IMR-90 (cell line): ENCODE data around the gene RELN. TPM values are rescaled to one million over a fixed set of nuclear protein-coding genes. Genes with fewer than 3 reads are reported as not detected.

Source experiments
- ATAC-seq: fragments of 200-7000 bp; cut with Tn5 transposase; 2 replicates; pipeline ENCODE4 v1.9.1; 2020; ENCODE audit warnings: low read depth, mild to moderate bottlenecking, moderate library complexity
- BruUV-seq: library from RNA; stranded (reverse); fragments of 400-500 nt; replicated peaks from 2 replicates; lab custom pipeline; 2021; lab: Mats Ljungman, UMichigan
- CTCF ChIA-PET: fragments of 300-600 bp; formaldehyde crosslinking; extraction: SDS; loops from one replicate; lab custom pipeline; 2021; ENCODE audit warnings: antibody characterized with exemption; lab: Yijun Ruan, JAX
- POLR2A ChIA-PET: fragments of 300-600 bp; sonication (Branson Sonifier 250); formaldehyde crosslinking; loops from one replicate; lab custom pipeline; 2022; ENCODE audit warnings: antibody characterized with exemption; ENCODE audit not compliant: unreplicated experiment; lab: Charles Lee
- DNase-seq: peaks from one replicate; pipeline ENCODE4 v3.0.0; 2013
- H2AFZ ChIP-seq: replicated peaks from 2 replicates; pipeline ENCODE3; 2013; ENCODE audit warnings: low read length, mild to moderate bottlenecking; ENCODE audit not compliant: poor library complexity
- H2AK5ac ChIP-seq: 2 replicates; pipeline ENCODE4 v1.6.1; 2013; ENCODE audit warnings: low read depth, low read length, inconsistent platforms
- H2AK9ac ChIP-seq: replicated peaks from 2 replicates; pipeline ENCODE3; 2013; ENCODE audit warnings: mild to moderate bottlenecking, low read depth, low read length, moderate library complexity; ENCODE audit not compliant: poor library complexity
- H2BK120ac ChIP-seq: 2 replicates; pipeline ENCODE4 v1.6.1; 2013; ENCODE audit warnings: low read depth, low read length, inconsistent platforms
- H2BK15ac ChIP-seq: 3 replicates; pipeline ENCODE4 v1.6.1; 2013; ENCODE audit warnings: low read depth, low read length, inconsistent platforms
- H2BK20ac ChIP-seq: 2 replicates; pipeline ENCODE4 v1.6.1; 2013; ENCODE audit warnings: low read depth, mild to moderate bottlenecking, inconsistent platforms, low read length, moderate library complexity
- H2BK5ac ChIP-seq: 2 replicates; pipeline ENCODE4 v1.6.1; 2013; ENCODE audit warnings: mild to moderate bottlenecking, low read depth, low read length, inconsistent platforms; ENCODE audit not compliant: poor library complexity, severe bottlenecking
- H3K14ac ChIP-seq: replicated peaks from 2 replicates; pipeline ENCODE4 v1.6.1; 2013; ENCODE audit warnings: low read depth, low read length, inconsistent platforms
- H3K18ac ChIP-seq: 2 replicates; pipeline ENCODE4 v1.6.1; 2013; ENCODE audit warnings: low read depth, low read length, control low read depth
- H3K23ac ChIP-seq: 2 replicates; pipeline ENCODE4 v1.6.1; 2013; ENCODE audit warnings: low read depth, low read length, inconsistent platforms
- H3K27ac ChIP-seq: 2 replicates; pipeline ENCODE4 v1.5.1; 2013; ENCODE audit warnings: mild to moderate bottlenecking, control low read depth, low read length; ENCODE audit not compliant: insufficient read depth
- H3K27me3 ChIP-seq: 2 replicates; pipeline ENCODE4 v1.6.1; 2013; ENCODE audit warnings: low read length; ENCODE audit not compliant: control insufficient read depth, insufficient read depth
- H3K36me3 ChIP-seq: 2 replicates; pipeline ENCODE4 v1.6.1; 2013; ENCODE audit warnings: low read length, mixed read lengths; ENCODE audit not compliant: control insufficient read depth, insufficient read depth
- H3K4ac ChIP-seq: 2 replicates; pipeline ENCODE4 v1.6.1; 2013; ENCODE audit warnings: low read depth, low read length, inconsistent platforms
- H3K4me1 ChIP-seq: 2 replicates; pipeline ENCODE4 v1.6.1; 2013; ENCODE audit warnings: low read length, mixed read lengths; ENCODE audit not compliant: control insufficient read depth, insufficient read depth
- H3K4me2 ChIP-seq: 2 replicates; pipeline ENCODE4 v1.6.1; 2013; ENCODE audit warnings: low read depth, mild to moderate bottlenecking, control low read depth, low read length, moderate library complexity
- H3K4me3 ChIP-seq: 2 replicates; pipeline ENCODE4 v1.5.1; 2013; ENCODE audit warnings: low read depth, mild to moderate bottlenecking, control low read depth, low read length, moderate library complexity; ENCODE audit not compliant: insufficient read depth
- H3K56ac ChIP-seq: 2 replicates; pipeline ENCODE4 v1.6.1; 2013; ENCODE audit warnings: low read length, inconsistent platforms; ENCODE audit not compliant: insufficient read depth; ENCODE audit errors: extremely low read depth
- H3K79me1 ChIP-seq, 2 experiments: 2 replicates each; pipeline ENCODE4 v1.6.1; 2013; ENCODE audit warnings: low read length in 2 of 2, inconsistent platforms in 1 of 2, low read depth in 1 of 2
- H3K9ac ChIP-seq: 2 replicates; pipeline ENCODE4 v1.6.1; 2013; ENCODE audit warnings: low read depth, low read length, control low read depth
- H3K9me1 ChIP-seq: 2 replicates; pipeline ENCODE4 v1.6.1; 2013; ENCODE audit warnings: low read length, inconsistent platforms; ENCODE audit not compliant: insufficient read depth
- H3K9me3 ChIP-seq: 2 replicates; pipeline ENCODE4 v1.6.1; 2013; ENCODE audit warnings: low read length; ENCODE audit not compliant: control insufficient read depth, insufficient read depth
- H4K20me1 ChIP-seq: 2 replicates; pipeline ENCODE4 v1.6.1; 2013; ENCODE audit warnings: low read length, inconsistent platforms; ENCODE audit not compliant: insufficient read depth
- H4K5ac ChIP-seq: 2 replicates; pipeline ENCODE4 v1.6.1; 2013; ENCODE audit warnings: mild to moderate bottlenecking, low read depth, low read length, control low read depth
- H4K8ac ChIP-seq, 2 experiments: 2 replicates each; pipeline ENCODE4 v1.6.1; 2013; ENCODE audit warnings: low read depth in 2 of 2, low read length in 2 of 2, control low read depth in 1 of 2, inconsistent platforms in 1 of 2
- H4K91ac ChIP-seq: 2 replicates; pipeline ENCODE4 v1.6.1; 2013; ENCODE audit warnings: low read depth, low read length, inconsistent platforms; ENCODE audit not compliant: insufficient read depth
- CEBPB ChIP-seq: IDR thresholded peaks from 2 replicates; pipeline ENCODE4 v1.6.1; 2012; ENCODE audit warnings: low read depth, low read length, improper control_type of control experiment
- MAFK ChIP-seq: IDR thresholded peaks from 2 replicates; pipeline ENCODE4 v1.6.1; 2012; ENCODE audit warnings: low read depth, low read length, improper control_type of control experiment
- RAD21 ChIP-seq: IDR thresholded peaks from 2 replicates; pipeline ENCODE4 v1.6.1; 2012; ENCODE audit warnings: low read length, improper control_type of control experiment
- dilution Hi-C: fragments of 300-500 bp; cut with HindIII; formaldehyde crosslinking; loops from one replicate; pipeline ENCODE4 v1.14.3; 2018; ENCODE audit warnings: low sequenced_read_pairs; ENCODE audit not compliant: unreplicated experiment
- in situ Hi-C: fragments of 300-500 bp; cut with MboI; formaldehyde crosslinking; loops from 3 replicates; pipeline ENCODE4 v1.14.3; 2019; ENCODE audit warnings: low sequenced_read_pairs, inconsistent platforms, mixed read lengths
- intact Hi-C: fragments of 100-400 bp; cut with micrococcal nuclease; formaldehyde crosslinking; loops from 2 replicates; pipeline ENCODE4 v1.10.0; 2022
- polyA plus RNA-seq, 3 experiments: library from polyadenylated mRNA; depleted of rRNA; stranded (reverse); fragments of >200 nt; gene quantifications; 2 replicates each; pipeline ENCODE4 v1.2.3, GENCODE V29; 2012; ENCODE audit warnings: low replicate concordance in 1 of 3
- total RNA-seq: library from RNA; depleted of rRNA; stranded (reverse); fragments of >200 nt; gene quantifications from 2 replicates; pipeline ENCODE4 v1.2.3, GENCODE V29; 2012
- TF ChIP-seq, protein P1 (sequence below): fragments of 150-350 bp; IDR thresholded peaks from 2 replicates; pipeline ENCODE4 v1.6.1; 2016; ENCODE audit warnings: low read depth, mild to moderate bottlenecking, low read length, moderate library complexity, borderline replicate concordance

RELN gene
- total and polyA plus RNA-seq, 2 of the 4 experiments (the other 2 are of a cell fraction) = 14.7 to 23.7 TPM

DNA sequence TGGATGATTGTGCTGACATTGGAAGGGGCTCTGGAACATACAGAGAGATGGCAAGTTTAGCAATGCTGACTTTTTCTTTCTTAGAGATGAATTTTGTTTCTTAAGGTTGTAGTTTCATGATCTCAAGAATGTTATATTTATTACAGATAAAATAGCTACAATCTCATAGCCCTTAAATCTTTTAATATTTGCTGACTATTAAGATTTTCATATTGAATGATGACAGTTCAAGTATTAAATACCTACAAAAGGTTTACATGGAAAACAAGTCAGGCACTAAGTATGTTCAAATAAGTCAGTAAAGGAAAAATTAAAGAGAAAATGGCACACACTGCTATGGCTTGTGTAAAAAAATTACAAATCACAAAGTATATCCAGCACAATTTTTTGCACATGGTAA, 291.4 kb downstream of the RELN start:
- Histone ChIP-seq H3K9me1 (no peaks in the 10 kb centered on the region; the same call in 1 of the 2 replicates), H3K79me1 (no peaks in the 10 kb centered on the region), H3K27me3 (no peaks in the 10 kb centered on the region), H2AK9ac (no peak overlapping the region), H3K9me3 (no peaks in the 10 kb centered on the region), H3K4ac (no peak overlapping the region), H2BK120ac (no peak overlapping the region), H4K20me1 (no peaks in the 10 kb centered on the region), H3K36me3 (0 out of 2 replicates have a peak, but pooled peaks cover 3% of the 10 kb centered on the region), H3K9ac (no peak overlapping the region), H2AK5ac (no peak overlapping the region), H3K27ac (no peak overlapping the region), H2AFZ (no peak overlapping the region), H3K18ac (no peak overlapping the region), H4K5ac (no peak overlapping the region), H3K23ac (no peak overlapping the region), H2BK5ac (no peak overlapping the region), H3K4me1 (peaks cover 5% of the 10 kb centered on the region), H3K14ac (no peak overlapping the region), H2BK15ac (no peak overlapping the region), H2BK20ac (no peak overlapping the region), H3K4me3 (no peak overlapping the region), H3K4me2 (no peak overlapping the region), H3K56ac (no peak overlapping the region), H4K8ac (no peak overlapping the region), H4K91ac (no peak overlapping the region)
- ATAC-seq (no peak), DNase-seq (no peak)
- ChIA-PET POLR2A (no interaction called here), CTCF (no interaction called here)
- TF ChIP-seq RAD21 = no peak
- TF ChIP-seq MAFK = peak; percentile 88
- TF ChIP-seq, protein P1, sequence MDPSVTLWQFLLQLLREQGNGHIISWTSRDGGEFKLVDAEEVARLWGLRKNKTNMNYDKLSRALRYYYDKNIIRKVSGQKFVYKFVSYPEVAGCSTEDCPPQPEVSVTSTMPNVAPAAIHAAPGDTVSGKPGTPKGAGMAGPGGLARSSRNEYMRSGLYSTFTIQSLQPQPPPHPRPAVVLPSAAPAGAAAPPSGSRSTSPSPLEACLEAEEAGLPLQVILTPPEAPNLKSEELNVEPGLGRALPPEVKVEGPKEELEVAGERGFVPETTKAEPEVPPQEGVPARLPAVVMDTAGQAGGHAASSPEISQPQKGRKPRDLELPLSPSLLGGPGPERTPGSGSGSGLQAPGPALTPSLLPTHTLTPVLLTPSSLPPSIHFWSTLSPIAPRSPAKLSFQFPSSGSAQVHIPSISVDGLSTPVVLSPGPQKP = no peak
- no peak for TF ChIP-seq CEBPB
- no TSS peak for BruUV-seq
- in situ Hi-C loops = no loop called here
- dilution Hi-C loops = no loop called here
- intact Hi-C loops = no loop called here
